ENCODE measurements around the gene ACTR6.

The ACTR6 gene

GRCh38 chr12:100267603-100268281 is 67.1 kb downstream of the ACTR6 start:
- no peak for DNase-seq (ENCODE audit: low spot score)

GRCh38 chr12:100268835-100269564 is 68.4 kb downstream of the ACTR6 start:
- no peak for DNase-seq (ENCODE audit: low spot score)

GRCh38 chr12:100273782-100274181 is 73.2 kb downstream of the ACTR6 start:
- no peak for DNase-seq (ENCODE audit: low spot score)
